Smooth muscle cell (in vitro differentiated cells): Measurements from ENCODE around the gene CHST9. TPM values are rescaled to one million over a fixed set of nuclear protein-coding genes. Genes with fewer than 3 reads are reported as not detected.

ENCODE experiments used
- DNase-seq: peaks from one replicate; lab custom pipeline; 2025; ENCODE audit not compliant: unreplicated experiment; lab: John Stamatoyannopoulos, UW
- H2AFZ ChIP-seq: fragments of 200-600 bp; sonication (generic); 2 replicates; pipeline ENCODE4 v1.6.0; 2016; ENCODE audit warnings: antibody characterized with exemption, low read depth, mild to moderate bottlenecking
- H3F3A ChIP-seq: fragments of 200-600 bp; sonication (generic); 2 replicates; pipeline ENCODE4 v1.6.0; 2017; ENCODE audit warnings: antibody characterized with exemption, low read depth
- H3K27ac ChIP-seq: fragments of 200-600 bp; sonication (generic); 2 replicates; pipeline ENCODE4 v1.5.1; 2016; ENCODE audit warnings: low read depth, mild to moderate bottlenecking
- H3K27me3 ChIP-seq: fragments of 200-600 bp; sonication (generic); 2 replicates; pipeline ENCODE4 v1.6.1; 2016; ENCODE audit warnings: low read depth, mild to moderate bottlenecking
- H3K36me3 ChIP-seq: fragments of 200-600 bp; sonication (generic); 2 replicates; pipeline ENCODE4 v1.5.1; 2016; ENCODE audit warnings: low read depth
- H3K4me1 ChIP-seq: fragments of 200-600 bp; sonication (generic); 2 replicates; pipeline ENCODE4 v1.5.1; 2016; ENCODE audit warnings: low read depth
- H3K4me2 ChIP-seq: fragments of 200-600 bp; sonication (generic); 2 replicates; pipeline ENCODE4 v1.6.0; 2016; ENCODE audit warnings: mild to moderate bottlenecking
- H3K4me3 ChIP-seq: fragments of 200-600 bp; sonication (generic); 2 replicates; pipeline ENCODE4 v1.5.1; 2016; ENCODE audit warnings: mild to moderate bottlenecking
- H3K79me2 ChIP-seq: fragments of 200-600 bp; sonication (generic); 2 replicates; pipeline ENCODE4 v1.6.0; 2016; ENCODE audit warnings: low read depth, mild to moderate bottlenecking
- H3K9ac ChIP-seq: fragments of 200-600 bp; sonication (generic); 2 replicates; pipeline ENCODE4 v1.6.0; 2016; ENCODE audit warnings: low read depth
- H3K9me3 ChIP-seq: fragments of 200-600 bp; sonication (generic); replicated peaks from 2 replicates; pipeline ENCODE4 v1.5.1; 2016; ENCODE audit warnings: low read depth
- H4K20me1 ChIP-seq: fragments of 200-600 bp; sonication (generic); 2 replicates; pipeline ENCODE4 v1.6.0; 2016; ENCODE audit warnings: low read depth
- CTCF ChIP-seq: fragments of 200-600 bp; sonication (generic); IDR thresholded peaks from 2 replicates; pipeline ENCODE4 v1.5.1; 2017; ENCODE audit warnings: borderline replicate concordance, mild to moderate bottlenecking, antibody characterized with exemption; ENCODE audit not compliant: insufficient read depth, poor library complexity, severe bottlenecking
- WGBS: methylation state at CpG from one replicate; pipeline ENCODE4 v1.1.7; 2016; ENCODE audit warnings: low lambda C conversion rate; 5-methylcytosine and 5-hydroxymethylcytosine counted together
- polyA plus RNA-seq: library from polyadenylated mRNA; unstranded; fragments of >200 nt; fragmentation: Nextera tagmentation; extraction: Ambion mirVana; gene quantifications from 2 replicates; pipeline ENCODE4 v1.2.1, GENCODE V29; 2016
- total RNA-seq: library from RNA; depleted of rRNA; stranded (reverse); fragments of >200 nt; gene quantifications from 2 replicates; pipeline ENCODE4 v1.2.3, GENCODE V29; 2014

CHST9 gene
- total and polyA plus RNA-seq, 2 experiments from 2014 or later, result not detected

- Histone ChIP-seq H3K4me1 (no peaks in the 10 kb centered on the region), H3F3A (no peaks in the 10 kb centered on the region), H3K27ac (no peak overlapping the region), H4K20me1 (no peaks in the 10 kb centered on the region), H3K4me2 (no peak overlapping the region), H3K4me3 (no peak overlapping the region), H3K27me3 (no peaks in the 10 kb centered on the region), H3K9ac (no peak overlapping the region), H3K79me2 (no peaks in the 10 kb centered on the region), H3K36me3 (no peaks in the 10 kb centered on the region), H3K9me3 (no peaks in the 10 kb centered on the region), H2AFZ (no peak overlapping the region)
- DNase-seq, result no peak
- TF ChIP-seq CTCF, result no peak
- WGBS, result 95% methylated on average over 3 of the region's 3 CpGs
These were observed 109.3 kb downstream of the CHST9 start for GRCh38 chr18:27075828-27076227.

DNA sequence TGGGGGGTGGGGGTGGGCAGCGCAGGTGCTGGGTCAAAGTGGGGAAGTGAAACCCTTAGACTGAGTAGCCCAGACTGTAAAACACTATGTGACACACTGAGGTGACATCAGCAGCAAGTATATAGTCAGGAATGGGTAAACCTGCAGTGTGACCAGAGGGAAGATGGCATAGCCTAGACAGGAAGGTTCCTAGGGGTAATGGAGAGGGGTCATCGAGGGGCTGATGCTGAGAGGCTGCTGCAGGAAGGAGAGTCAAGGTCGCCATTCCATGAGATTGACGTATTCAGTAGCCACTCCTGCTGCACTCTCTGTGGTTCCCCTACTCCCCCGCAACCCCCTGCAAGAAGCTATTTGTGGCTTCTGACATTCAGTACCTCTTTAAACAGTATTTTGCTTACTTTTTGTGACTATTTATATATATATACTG lies 111.7 kb downstream of the CHST9 start:
- no peaks in the 10 kb centered on the region for H3K79me2 ChIP-seq
- no peak for TF ChIP-seq CTCF
- H3K27ac ChIP-seq, result no peak overlapping the region
- no peaks in the 10 kb centered on the region for H3K4me1 ChIP-seq
- no peaks in the 10 kb centered on the region for H3K27me3 ChIP-seq
- no peaks in the 10 kb centered on the region for H3K36me3 ChIP-seq
- no peaks in the 10 kb centered on the region for H3F3A ChIP-seq
- no peak overlapping the region for H3K4me2 ChIP-seq
- 91% methylated on average over 5 of the region's 5 CpGs for WGBS
- H4K20me1 ChIP-seq, result no peaks in the 10 kb centered on the region
- no peak overlapping the region for H3K9ac ChIP-seq
- H3K4me3 ChIP-seq, result no peak overlapping the region
- H3K9me3 ChIP-seq, result no peaks in the 10 kb centered on the region
- no peak for DNase-seq
- H2AFZ ChIP-seq, result no peak overlapping the region

GRCh38 chr18:27064673-27065072 lies 120.4 kb downstream of the CHST9 start:
- no peaks in the 10 kb centered on the region for H4K20me1 ChIP-seq
- no peak overlapping the region for H2AFZ ChIP-seq
- H3K9ac ChIP-seq, result no peak overlapping the region
- H3K9me3 ChIP-seq, result no peaks in the 10 kb centered on the region
- no peak for DNase-seq
- H3K27ac ChIP-seq, result no peak overlapping the region
- H3K4me2 ChIP-seq, result no peak overlapping the region
- H3K4me1 ChIP-seq, result no peaks in the 10 kb centered on the region
- WGBS, result 100% methylated on average over 3 of the region's 3 CpGs
- no peaks in the 10 kb centered on the region for H3K79me2 ChIP-seq
- H3K36me3 ChIP-seq, result no peaks in the 10 kb centered on the region
- H3F3A ChIP-seq, result no peaks in the 10 kb centered on the region
- no peak overlapping the region for H3K4me3 ChIP-seq
- H3K27me3 ChIP-seq, result no peaks in the 10 kb centered on the region
- no peak for TF ChIP-seq CTCF

- Histone ChIP-seq H3F3A (no peaks in the 10 kb centered on the region), H2AFZ (no peak overlapping the region), H3K4me3 (no peak overlapping the region), H3K79me2 (no peaks in the 10 kb centered on the region), H3K4me1 (no peaks in the 10 kb centered on the region), H3K9me3 (no peaks in the 10 kb centered on the region), H3K9ac (no peak overlapping the region), H3K36me3 (no peaks in the 10 kb centered on the region), H4K20me1 (no peaks in the 10 kb centered on the region), H3K27me3 (no peaks in the 10 kb centered on the region), H3K27ac (no peak overlapping the region), H3K4me2 (no peak overlapping the region)
- WGBS, result 83% methylated on average over 2 of the region's 2 CpGs
- no peak for TF ChIP-seq CTCF
- no peak for DNase-seq
These were observed 122.3 kb downstream of the CHST9 start for GRCh38 chr18:27062802-27063201.
